OCI-LY1 (cell line): Measurements from ENCODE around the gene HIPK4.

Experiments
- CTCF ChIP-seq: fragments of 200-600 bp; sonication (generic), shearing (Covaris generic); IDR thresholded peaks from 2 replicates; pipeline ENCODE4 v1.5.1; 2017; ENCODE audit warnings: mild to moderate bottlenecking, antibody characterized with exemption, low read length, moderate library complexity, mixed read lengths
- EZH2 ChIP-seq: fragments of 200-600 bp; sonication (generic), shearing (Covaris generic); IDR thresholded peaks from 2 replicates; pipeline ENCODE4 v1.8.0; 2017; ENCODE audit warnings: borderline replicate concordance, mixed run types, mild to moderate bottlenecking, antibody characterized with exemption, low read length, moderate library complexity, mixed read lengths

DNA sequence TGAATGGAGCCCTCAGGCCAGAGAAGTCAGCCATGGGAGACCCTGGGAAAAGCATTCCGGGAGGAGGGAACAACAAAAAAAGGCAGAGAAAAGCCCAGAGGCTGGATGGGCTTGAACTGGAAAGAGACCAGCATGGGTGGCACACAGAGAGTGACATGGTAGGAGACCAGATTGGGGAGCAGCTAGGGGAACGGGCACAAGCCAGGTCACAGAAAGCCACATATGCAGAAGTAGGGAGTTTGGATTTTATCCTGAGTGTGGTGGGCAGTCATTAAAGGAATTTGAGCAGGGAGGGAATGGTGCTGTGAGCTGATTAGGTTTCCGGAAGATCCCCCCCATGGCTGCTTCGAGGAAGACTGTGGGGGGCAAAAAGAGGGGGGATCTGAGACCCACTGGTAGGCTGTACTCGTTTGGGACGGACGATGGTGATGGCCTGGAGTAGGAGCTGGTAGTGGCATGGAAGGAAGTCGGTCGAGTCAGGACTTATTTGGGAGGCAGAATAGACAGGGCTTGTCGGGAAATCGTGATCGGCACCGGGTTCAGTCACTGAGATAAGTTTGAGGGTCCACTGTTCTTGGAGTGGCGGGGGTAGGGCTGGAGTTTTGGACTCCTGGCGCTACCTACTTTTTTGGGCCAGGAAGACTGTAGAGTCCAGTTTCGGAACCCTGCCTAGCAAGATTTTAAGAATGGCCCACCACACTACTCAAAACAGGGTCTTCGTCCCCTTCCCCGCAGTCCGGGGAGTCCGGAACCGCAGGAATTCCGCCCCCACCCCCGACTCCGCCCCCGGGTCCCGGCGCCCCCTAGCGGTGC, 34.9 kb upstream of the HIPK4 start:
- TF ChIP-seq CTCF (no peak), EZH2 (no peak)
